ENCODE measurements around the gene IGFALS. TPM values are rescaled to one million over a fixed set of nuclear protein-coding genes. Genes with fewer than 3 reads are reported as not detected.

The IGFALS gene
- total RNA-seq, 1 donor from 2014 or later = not detected

DNA sequence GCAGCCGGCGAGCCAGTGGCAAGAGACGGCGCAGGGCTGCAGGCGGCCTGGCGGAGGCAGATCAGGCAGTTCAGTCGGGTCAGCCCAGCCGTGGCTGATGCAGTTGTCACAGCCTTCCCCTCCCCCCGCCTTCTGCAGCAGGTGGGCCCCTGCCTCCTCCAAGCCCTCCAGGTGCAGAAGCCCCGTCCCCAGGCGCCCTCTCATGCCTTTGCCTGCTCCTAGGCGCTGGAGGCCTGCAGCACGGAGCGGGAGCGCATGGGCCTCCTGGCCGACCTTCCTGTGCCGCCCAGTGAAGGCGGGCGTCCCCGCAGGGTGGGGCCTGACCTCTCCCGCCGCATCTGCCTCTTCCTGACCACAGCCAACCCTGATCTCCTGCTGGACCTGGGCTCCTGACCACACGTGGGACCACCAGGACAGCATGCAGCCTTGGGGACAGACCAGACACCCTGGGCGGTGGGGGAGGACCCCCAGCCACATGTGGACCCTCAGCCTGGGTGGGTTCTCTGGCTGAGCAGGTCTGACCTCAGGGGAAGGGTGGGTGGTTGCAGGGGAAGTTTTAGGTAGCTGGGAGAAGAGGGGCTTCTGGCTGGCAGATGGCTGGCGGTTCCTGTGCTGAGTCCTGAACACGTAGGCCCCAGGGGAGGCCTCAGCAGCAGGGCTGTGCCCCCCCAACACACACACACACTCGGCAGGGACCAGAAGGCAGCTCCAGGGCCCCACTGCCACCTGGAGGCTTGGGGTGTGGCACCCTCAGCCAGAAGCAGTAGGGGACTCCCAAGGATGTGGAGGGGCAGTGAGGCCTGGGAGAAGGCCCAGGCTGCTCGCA is 17.4 kb downstream of the IGFALS start:
- DNase-seq = no peak

DNA sequence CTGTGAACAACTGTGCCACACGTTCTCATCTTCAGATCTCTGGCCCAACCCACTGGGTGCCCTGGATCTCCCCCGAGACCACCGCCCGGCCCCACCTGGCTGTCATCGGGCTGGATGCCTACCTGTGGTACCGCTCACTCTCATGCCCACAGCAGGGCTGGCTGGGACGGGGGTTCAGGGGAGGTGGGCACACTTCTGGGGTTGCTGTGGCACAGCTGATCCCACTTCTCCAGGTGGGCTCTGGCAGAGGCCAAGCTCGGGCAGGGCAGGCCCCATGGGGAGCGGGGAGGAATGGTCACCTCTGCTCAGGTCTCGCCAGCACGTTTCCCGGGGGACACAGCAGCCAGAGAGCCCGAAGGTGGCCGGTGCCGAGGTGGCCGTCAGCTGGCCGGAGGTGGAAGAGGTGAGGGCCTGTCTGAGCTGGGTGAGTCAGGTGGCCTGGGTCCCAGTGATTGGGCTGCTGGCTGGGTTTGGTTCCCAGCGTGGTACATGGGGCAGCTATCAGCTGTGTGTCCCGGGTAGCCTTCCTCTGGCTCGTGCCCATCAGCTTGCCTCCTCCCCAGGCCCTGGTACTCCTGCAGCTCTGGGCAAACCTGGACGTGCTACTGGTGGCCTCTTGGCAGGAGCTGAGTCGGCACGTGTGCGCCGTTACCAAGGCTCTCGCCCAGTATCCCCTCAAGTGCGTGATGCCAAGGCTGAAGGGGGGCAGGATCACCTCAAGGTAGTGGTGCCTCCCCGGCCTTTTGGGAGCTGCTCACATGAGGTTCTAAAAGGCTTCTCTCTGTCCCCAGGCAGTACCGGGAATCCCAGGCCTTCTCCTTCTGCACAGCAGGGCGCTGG is 18.3 kb downstream of the IGFALS start:
- DNase-seq = no peak

- DNase-seq = no peak
Measured at GRCh38 chr16:1774448-1774780, 19.1 kb downstream of the IGFALS start.

DNA sequence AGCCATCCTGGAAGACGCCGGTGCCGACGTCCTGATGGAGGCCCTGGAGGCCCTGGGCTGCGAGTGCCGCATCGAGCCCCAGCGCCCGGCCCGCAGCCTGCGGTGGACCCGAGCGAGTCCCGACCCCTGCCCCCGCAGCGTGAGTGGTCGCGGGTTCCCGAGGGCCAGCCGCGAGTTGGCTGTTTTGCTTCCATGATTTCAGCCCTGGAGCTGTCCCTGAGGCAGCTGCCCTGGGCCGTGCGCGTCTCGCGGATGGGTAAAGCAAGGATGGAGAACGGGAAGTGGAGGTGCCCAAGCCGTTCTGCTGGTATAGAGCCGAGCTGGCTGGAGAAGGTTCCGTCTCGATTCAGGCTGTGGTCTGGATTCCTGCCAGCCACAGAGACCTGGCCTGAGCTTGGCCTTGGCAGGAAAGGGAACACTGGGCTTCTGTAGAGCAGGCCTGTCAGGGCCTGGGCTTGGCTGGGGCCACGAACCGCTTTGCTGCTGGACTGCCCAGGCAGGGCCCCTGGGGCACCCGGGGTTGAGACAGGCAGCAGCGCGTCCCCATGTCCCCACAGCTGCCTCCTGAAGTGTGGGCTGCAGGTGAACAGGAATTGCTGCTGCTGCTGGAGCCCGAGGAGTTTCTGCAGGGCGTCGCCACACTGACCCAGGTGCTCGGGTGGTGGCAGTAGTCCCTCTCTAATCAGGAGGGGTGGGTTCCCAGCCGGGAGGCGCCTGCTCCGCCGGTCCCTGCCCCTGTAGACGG is 19.6 kb downstream of the IGFALS start:
- no peak for DNase-seq

- DNase-seq = peak; percentile 71
Measured at GRCh38 chr16:1772908-1773702, 20.4 kb downstream of the IGFALS start, which contains the start of gene MRPS34. TSS of gene MRPS34 (minus strand) at chr16:1773134. CDS start at chr16:1773119, 15 bp downstream.

GRCh38 chr16:1772362-1772907 is 21.1 kb downstream of the IGFALS start, which contains the start of gene EME2:
TSS of gene EME2 (plus strand) at chr16:1772810. CDS start at chr16:1773228, 418 bp downstream.
- no peak for DNase-seq

DNA sequence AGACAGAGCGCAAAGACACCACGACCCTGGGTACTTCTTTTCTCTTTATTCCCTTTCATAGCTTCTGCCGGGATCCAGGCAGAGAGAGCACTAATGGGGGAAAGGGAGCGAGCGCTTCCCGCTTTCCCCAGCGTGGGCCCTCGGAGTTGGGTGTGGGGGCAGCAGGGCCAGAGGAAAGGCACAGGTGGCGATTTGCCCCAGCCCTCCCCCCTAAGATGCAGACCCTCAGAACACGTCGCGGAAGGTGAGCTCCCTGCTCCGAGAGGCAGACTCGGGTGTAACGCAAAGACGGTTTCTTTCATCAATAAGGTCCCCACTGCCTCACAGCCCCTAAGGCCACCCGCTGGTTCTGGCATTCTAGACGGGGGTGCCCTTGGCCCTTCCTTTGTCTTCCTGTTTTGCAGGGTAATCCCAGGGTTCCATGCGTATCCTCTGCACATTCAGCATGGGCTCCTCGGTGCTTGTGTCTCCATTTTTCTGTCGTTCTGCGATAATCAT is 21.6 kb downstream of the IGFALS start:
- no peak for DNase-seq

DNA sequence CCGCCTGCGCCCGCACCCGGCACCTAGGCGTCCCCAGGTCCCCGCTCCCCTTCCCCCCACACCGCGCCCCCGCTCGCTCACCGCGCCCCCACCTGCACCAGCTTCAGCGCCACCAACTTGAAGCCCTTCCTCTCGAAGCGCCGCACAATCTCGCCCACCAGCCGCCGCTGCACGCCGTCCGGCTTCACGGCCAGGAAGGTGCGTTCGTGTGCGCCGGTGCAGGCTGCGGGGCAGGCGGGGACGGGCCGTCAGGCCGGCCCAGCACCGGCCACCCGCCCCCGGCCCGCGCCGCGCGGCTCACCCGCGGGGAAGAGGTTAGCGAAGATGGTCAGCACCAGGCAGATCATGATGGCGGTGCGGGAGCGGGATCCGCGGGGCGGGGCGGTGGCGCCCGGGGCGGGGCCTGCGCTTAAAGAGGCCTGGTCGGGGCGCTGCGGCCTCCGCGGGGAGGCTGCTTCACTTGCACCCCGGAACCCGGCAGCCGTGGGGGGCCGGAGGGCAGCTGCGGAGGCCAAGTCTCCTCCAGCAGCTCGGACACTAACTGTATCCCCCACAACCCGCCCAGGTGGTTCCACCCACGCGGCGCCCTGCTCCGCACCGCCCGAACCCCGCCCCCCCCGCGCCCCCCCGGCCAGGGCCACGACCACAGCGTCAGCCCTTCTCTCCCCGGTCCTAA is 22.2 kb downstream of the IGFALS start, which contains the start of gene NME3:
Gene NME3 (minus strand): TSS at position 356 of the 676 bp plus-strand sequence. CDS start 9 bp downstream, at position 347.
- DNase-seq = peak; percentile 43

- peak; percentile 59 for DNase-seq
Measured at GRCh38 chr16:1770328-1771187, 22.9 kb downstream of the IGFALS start.

DNA sequence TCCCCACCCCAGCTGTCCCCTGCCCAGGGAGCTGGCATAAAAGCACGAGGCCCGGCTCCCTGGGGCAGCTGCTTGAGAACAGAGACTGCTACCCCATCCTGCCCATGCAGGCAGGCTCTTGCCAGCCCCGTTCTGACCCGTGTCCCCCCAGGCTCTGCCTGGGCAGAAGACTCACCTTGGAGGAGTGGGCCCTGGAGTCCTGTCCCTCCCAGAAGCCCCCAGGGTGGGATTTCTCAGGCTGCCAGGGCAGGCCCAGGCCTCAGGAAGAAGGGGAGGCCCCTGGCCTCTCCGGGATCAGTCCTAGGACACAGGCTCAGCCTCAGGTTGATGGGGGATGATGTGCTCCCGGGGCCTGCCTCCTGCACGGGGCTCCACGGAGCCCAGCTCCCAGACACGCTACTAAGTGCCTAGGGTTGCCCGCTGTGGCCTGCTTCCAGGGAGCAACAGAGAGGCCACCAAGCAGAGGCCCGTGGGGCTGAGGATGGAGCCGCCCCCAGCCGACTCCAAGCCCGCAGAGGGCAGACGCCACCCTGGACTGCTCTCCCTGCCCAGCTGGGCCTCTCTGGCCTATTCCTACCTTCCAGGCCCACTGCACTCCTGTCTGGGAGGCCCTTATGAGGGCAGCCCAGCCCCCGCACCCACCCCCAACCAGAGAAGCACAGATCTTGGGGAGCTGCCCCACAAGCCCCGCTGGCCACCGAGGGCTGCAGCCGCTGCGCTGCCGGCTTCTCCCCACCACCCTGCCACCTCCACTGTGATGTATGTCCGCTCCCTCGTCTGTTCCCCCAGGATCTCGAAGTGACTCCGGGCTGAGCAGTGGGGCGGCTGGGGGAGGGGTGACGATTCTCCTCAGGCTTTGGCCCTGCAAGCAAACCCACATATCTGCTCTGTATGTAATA is 23.9 kb downstream of the IGFALS start:
- DNase-seq = no peak

GRCh38 chr16:1768767-1769401 is 24.6 kb downstream of the IGFALS start:
- DNase-seq = no peak

DNA sequence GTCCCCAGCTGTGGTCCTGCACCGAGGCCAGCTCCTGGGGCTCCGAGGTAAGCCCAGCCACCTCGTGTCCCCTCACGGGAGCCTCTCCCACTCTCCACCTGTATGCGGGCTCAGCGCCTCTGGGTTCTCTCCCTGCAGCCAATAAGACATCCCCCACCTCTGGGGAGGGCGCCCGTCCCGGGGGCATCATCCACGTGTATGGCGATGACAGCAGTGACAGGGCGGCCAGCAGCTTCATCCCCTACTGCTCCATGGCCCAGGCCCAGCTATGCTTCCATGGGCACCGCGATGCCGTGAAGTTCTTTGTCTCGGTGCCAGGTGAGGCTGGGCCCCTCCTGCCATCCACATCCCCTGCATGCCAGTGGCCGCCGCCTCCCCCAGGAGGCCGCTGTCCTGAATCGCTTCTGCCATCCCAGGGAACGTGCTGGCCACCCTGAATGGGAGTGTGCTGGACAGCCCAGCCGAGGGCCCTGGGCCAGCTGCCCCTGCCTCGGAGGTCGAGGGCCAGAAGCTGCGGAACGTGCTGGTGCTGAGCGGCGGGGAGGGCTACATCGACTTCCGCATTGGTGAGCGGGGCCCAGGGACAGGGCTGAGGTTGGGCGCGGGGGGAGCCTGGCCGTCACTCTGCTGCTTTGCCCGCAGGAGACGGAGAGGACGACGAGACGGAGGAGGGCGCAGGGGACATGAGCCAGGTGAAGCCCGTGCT is 25.3 kb downstream of the IGFALS start:
- no peak for DNase-seq

DNA sequence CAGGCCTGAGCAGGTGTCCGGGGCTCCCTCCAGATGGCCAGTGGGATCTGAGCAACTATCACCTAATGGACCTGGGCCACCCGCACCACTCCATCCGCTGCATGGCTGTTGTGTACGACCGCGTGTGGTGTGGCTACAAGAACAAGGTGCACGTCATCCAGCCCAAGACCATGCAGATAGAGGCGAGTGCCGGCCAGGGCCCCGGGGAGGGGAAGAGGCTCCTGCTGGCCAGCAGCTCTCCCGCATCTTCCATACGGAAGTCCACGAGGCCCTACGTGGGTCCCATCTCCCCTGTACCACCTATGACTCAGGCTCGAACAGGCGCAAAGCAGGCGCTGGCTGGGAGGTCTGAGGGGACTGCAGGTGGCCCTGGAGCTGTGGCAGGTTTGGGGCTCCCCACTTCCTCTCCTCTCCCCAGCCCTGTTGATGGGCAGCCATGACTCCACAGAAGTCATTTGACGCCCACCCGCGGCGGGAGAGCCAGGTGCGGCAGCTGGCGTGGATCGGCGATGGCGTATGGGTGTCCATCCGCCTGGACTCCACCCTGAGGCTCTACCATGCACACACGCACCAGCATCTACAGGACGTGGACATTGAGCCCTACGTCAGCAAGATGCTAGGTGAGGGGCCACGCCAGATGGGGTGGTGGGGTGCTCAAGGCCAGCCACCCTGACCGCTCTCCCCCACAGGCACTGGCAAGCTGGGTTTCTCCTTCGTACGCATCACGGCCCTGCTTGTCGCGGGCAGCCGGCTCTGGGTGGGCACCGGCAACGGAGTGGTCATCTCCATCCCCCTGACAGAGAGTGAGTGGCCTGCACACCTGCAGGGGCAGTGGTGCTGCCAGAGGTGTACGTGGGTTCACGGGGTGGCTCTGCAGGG is 26.1 kb downstream of the IGFALS start:
- no peak for DNase-seq

GRCh38 chr16:1766701-1767100 is 26.8 kb downstream of the IGFALS start:
- DNase-seq = no peak

GRCh38 chr16:1766231-1766630 is 27.3 kb downstream of the IGFALS start:
- DNase-seq = no peak

DNA sequence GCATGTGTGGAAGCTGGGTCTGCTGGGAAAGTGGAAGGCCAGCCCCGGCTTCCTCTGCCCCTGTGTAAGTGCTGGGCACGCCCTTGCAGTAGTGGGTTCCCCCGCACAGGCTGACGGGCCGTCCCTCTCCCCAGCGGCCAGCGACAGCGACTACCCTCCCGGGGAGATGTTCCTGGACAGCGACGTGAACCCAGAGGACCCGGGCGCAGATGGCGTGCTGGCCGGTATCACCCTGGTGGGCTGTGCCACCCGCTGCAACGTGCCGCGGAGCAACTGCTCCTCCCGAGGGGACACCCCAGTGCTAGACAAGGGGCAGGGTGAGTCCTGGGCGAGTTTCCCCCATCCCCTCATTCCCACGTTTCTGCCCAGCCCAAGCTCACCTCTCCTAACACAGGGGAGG is 27.7 kb downstream of the IGFALS start:
- DNase-seq = no peak

All from occipital lobe (tissue), 2 donors.